GM12864 (cell line): ENCODE data around the gene ATMIN.

Experiments
- DNase-seq: peaks from one replicate; pipeline ENCODE4 v3.0.0-alpha.2; 2011; ENCODE audit warnings: low read depth
- H3K4me3 ChIP-seq: 2 replicates; pipeline ENCODE4 v1.5.1; 2011; ENCODE audit warnings: mild to moderate bottlenecking, low read depth, low read length, control low read depth
- CTCF ChIP-seq: IDR thresholded peaks from 2 replicates; pipeline ENCODE4 v1.5.1; 2011; ENCODE audit warnings: low read depth, mild to moderate bottlenecking, moderate library complexity, low read length, control low read depth, inconsistent platforms; ENCODE audit errors: missing control alignments

The ATMIN gene

DNA sequence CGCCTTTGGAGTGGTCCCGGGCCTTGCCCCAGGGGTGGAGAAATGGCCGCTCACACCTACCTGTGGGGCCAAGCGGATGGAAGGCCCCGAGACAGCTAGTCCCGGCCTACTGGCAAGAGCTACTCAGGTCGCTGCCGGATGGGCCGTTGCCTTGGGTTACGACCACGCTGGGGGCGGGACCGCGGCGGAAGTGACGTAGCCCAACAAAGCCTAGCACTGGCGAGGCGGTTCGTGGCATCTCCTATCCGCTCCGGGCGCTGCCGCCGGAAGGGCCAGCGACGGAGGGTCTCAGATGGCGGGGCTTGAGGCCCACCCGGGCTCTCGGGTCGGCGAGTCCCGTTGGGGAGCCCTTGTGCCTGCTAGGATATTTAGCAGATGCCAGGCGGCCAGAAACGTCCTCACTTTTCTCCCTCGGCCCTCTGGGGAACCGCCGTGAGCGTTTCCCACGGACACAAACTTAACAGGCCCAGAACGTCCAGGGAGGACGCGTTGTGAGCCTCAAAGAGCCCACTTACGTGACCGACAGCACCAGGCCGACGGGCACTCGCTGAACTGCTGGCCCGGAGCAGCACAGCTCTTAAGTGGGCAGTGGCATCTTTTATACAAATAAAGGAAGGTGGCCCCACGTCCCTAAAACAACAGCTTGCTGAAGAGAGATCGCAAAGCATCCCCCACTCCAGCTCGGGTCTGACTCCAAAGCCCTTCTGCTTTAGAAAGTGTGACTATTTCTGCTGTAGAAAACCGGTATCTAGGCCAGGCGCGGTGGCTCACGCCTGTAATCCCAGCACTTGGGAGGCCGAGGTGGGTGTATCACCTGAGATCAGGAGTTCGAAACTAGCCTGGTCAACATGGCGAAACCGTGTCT lies 41.7 kb downstream of the ATMIN start, which contains the start of gene C16orf46:
C16orf46 (minus strand) TSS at position 163 of the 865 bp plus-strand sequence. CDS start 13,283 bp downstream, outside the sequence.
- DNase-seq: peak; percentile 83
- TF ChIP-seq CTCF: no peak
- peak within 1 kb of the TSS; percentile 71 for H3K4me3 ChIP-seq

GRCh38 chr16:81080233-81080632 lies 44.6 kb downstream of the ATMIN start:
- DNase-seq: no peak
- TF ChIP-seq CTCF: no peak
- H3K4me3 ChIP-seq: no peak overlapping the region

- no peak for DNase-seq
- no peak overlapping the region for H3K4me3 ChIP-seq
- no peak for TF ChIP-seq CTCF
Observed at GRCh38 chr16:81081014-81081413, 45.4 kb downstream of the ATMIN start.

DNA sequence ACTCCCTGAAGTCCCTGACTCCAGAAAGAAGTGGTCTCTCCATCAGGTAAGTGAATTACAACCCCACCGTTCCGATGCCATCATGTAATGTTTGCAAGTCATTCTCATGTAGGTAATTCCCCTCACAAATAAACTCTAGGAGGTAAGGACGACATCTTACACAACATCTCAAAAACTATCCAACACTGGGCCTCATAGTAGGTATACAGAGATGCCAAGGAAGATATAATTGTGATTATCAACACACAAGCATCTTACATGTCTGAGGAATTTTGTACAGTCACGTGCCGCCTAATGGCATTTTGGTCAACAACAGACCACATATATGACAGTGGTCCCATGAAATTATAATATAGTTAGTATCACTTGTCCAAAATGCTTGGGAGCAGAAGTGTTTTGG lies 53.2 kb downstream of the ATMIN start:
- no peak overlapping the region for H3K4me3 ChIP-seq
- no peak for TF ChIP-seq CTCF
- DNase-seq: no peak

DNA sequence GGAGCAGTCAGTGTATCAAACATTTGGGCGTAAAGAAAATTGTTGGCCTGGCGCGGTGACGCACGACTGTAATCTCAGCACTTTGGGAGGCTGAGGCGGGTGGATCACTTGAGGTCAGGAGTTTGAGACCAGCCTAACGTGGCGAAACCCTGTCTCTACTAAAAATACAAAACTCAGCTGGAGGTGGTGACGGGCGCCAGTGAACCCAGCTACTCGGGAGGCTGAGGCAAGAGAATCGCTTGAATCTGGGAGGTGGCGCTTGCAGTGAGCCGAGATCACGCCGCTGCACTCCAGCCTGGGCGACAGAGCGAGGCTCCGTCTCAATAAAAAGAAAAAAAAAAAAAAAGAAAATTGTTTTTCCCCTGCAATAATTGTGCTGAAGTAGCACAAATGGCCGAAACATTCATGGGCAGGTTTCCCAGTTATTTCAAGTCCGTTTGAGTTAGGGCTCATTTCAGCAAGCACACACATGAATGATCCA lies 59.2 kb downstream of the ATMIN start:
- no peak for DNase-seq
- peak overlapping the region; percentile 88; the same call in 1 of the 2 replicates for H3K4me3 ChIP-seq
- no peak for TF ChIP-seq CTCF

DNA sequence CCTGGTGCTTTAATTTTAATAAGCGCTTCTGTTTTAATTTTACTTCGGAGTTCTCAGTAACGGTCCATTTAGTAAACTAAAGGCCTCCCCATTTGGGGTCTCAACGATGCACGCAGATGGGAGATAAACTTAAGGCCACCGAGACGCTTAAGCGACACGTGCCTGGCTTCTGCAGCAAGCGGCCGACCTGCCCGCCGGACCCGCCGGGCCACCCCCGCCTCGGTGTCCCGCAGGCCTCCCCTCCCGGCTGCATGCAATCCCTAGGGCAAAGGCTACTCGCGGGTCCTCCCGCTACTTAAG lies 60.0 kb downstream of the ATMIN start:
- no peak for TF ChIP-seq CTCF
- peak overlapping the region; percentile 88 for H3K4me3 ChIP-seq
- DNase-seq: no peak
